Cardiac fibroblast (primary cell): ENCODE results near the gene FBXO17.
A peak's percentile ranks its signal among the peaks of the same experiment; 100 is the strongest.

Source experiments
- DNase-seq, 2 donors: peaks; one replicate each; pipeline versions ENCODE4 v3.0.0 to v3.0.0-alpha.2; 2010; ENCODE audit warnings: low read depth in 2 of 2
- H3K4me3 ChIP-seq, 2 donors: replicated peaks in 1 of 2; 1 replicate in 1 of 2; 2 replicates in 1 of 2; pipeline ENCODE4 v1.5.1; 2011; ENCODE audit warnings: low read depth in 2 of 2, low read length in 2 of 2, mild to moderate bottlenecking in 2 of 2, moderate library complexity in 1 of 2
- TF ChIP-seq, protein P1 (sequence below): IDR thresholded peaks from one replicate; pipeline ENCODE4 v1.5.1; 2011; ENCODE audit warnings: low read depth, mild to moderate bottlenecking, low read length, inconsistent platforms

The FBXO17 gene

DNA sequence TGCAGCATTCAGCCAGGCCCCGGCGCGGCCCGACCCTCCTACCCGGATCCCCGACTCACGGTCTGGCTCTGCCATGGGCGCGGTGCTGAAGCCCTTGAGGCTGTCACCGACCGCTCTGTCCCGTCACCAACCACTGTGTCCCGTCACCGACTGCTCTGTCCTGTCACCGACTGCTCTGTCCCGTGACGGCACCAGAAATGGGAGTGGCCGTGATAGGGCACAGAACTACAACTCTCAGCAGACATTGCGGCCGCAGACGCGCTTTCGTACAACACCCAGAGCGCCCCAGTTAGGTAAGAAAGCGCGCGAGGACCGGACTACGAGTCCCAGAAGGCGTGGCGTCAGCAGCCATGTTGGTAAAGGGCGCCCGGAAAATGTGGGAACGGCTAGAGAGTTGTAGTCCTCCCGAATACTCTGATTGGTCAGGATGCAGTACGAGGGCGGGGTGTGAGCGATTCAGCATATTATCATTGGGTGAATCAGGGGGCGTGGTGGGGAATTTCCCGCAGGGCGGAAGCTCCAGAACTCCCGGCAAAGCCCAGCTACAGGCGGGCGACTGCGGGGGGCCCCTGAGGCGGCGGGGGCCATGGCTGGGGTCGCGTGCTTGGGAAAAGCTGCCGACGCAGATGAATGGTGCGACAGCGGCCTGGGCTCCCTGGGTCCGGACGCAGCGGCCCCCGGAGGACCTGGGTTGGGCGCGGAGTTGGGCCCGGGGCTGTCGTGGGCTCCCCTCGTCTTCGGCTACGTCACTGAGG, 75.9 kb downstream of the FBXO17 start, which contains the start of the genes NFKBIB and SIRT2:
TSS of gene NFKBIB (plus strand) at position 523 of the 755 bp plus-strand sequence. CDS start at position 587, 64 bp downstream.
TSS of gene SIRT2 (minus strand) at position 172 of the 755 bp plus-strand sequence. CDS start at position 75, 97 bp downstream.
- peak within 1 kb of the TSS; percentile 78 to 93 for H3K4me3 ChIP-seq

GRCh38 chr19:38898788-38899446, 76.6 kb downstream of the FBXO17 start:
- peak; percentile 13 to 20 for DNase-seq
- TF ChIP-seq, protein P1, sequence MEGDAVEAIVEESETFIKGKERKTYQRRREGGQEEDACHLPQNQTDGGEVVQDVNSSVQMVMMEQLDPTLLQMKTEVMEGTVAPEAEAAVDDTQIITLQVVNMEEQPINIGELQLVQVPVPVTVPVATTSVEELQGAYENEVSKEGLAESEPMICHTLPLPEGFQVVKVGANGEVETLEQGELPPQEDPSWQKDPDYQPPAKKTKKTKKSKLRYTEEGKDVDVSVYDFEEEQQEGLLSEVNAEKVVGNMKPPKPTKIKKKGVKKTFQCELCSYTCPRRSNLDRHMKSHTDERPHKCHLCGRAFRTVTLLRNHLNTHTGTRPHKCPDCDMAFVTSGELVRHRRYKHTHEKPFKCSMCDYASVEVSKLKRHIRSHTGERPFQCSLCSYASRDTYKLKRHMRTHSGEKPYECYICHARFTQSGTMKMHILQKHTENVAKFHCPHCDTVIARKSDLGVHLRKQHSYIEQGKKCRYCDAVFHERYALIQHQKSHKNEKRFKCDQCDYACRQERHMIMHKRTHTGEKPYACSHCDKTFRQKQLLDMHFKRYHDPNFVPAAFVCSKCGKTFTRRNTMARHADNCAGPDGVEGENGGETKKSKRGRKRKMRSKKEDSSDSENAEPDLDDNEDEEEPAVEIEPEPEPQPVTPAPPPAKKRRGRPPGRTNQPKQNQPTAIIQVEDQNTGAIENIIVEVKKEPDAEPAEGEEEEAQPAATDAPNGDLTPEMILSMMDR: no peak
- H3K4me3 ChIP-seq: peak overlapping the region; percentile 78 to 88

More for the DNA sequence above, 75.9 kb downstream of the FBXO17 start, which contains the start of the genes NFKBIB and SIRT2:
- DNase-seq: peak; percentile 99 to 100
- TF ChIP-seq, protein P1: no peak

DNA sequence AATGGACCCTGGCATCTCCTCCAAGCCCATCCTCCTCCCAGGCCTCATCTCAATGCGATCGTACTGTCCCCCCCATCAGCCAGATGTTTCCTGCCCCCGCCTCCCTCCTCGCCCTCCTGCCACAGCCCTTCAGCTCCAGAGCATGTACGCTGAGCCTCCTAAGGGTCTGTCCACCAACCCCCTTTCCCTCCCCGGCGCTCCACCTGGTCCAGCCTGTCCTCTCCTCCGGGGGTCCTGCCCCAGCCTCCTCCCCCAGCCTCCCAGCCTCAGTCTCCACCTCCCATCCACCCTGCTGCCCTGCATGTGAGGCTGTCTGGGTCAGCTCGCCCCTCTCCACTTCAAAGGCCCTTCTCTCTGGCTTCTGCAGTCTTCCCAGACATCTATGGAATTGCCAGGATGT, 80.6 kb downstream of the FBXO17 start:
- TF ChIP-seq, protein P1: no peak
- no peak overlapping the region for H3K4me3 ChIP-seq
- DNase-seq: no peak

DNA sequence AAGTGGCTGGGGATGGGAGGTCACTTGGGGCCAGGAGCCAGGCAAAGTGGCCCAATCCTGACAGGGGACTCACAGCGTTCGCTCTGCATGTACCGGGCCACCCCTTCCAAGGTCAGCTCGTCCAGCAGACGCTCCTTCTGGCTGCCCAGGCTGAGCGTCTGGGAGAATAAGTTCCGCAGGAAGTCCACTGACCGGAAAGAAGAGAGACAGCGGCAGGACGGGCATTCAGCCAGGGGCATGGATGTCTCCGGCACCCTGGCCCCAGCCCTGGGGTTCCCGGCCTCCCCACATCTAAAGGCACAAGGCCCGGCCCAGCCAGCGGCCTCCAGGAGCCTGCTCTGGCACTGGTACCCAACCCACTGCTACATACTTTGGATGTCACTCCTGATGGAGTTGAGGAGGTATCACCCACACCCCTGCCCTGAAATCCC, 82.2 kb downstream of the FBXO17 start:
- peak in 1 of 2 donors; percentile 11 for DNase-seq
- TF ChIP-seq, protein P1: no peak

GRCh38 chr19:38892841-38893240, 82.7 kb downstream of the FBXO17 start:
- H3K4me3 ChIP-seq: no peak overlapping the region
- TF ChIP-seq, protein P1: no peak
- no peak for DNase-seq

More for the DNA sequence above, 82.2 kb downstream of the FBXO17 start:
- no peak overlapping the region for H3K4me3 ChIP-seq

GRCh38 chr19:38891771-38892170, 83.8 kb downstream of the FBXO17 start:
- TF ChIP-seq, protein P1: no peak

More at GRCh38 chr19:38891771-38892170, 83.8 kb downstream of the FBXO17 start:
- H3K4me3 ChIP-seq: no peak overlapping the region
- no peak for DNase-seq
